ENCODE results near the gene STXBP6. TPM values are rescaled to one million over a fixed set of nuclear protein-coding genes. Genes with fewer than 3 reads are reported as not detected.

STXBP6 gene
- total RNA-seq, 4 donors from 2014 or later, result 2.6 to 5.5 (median 4.4) TPM

DNA sequence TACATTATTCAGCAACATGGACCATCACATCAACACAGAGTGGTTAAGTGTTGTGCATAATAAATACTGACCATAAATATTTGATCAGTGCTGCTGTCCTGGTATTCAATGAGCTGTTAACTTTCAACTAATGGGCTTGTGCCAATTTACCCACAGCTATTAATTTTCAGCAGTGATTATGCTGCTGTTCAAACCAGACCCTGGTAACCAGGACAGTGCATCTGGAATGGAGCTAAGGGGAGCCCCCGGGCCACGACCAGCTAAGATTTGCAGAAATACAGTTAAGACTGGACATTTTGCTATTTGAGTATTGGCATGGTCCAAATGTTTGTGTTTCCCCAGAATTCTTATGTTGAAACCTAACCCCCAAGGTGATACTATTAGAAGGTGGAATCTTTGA lies 235.6 kb downstream of the STXBP6 start:
- H3K9me3 ChIP-seq, result no peaks in the 10 kb centered on the region
- no peak overlapping the region for H3K4me3 ChIP-seq
- H3K27me3 ChIP-seq, result no peaks in the 10 kb centered on the region
- no peak for DNase-seq
- H3K4me1 ChIP-seq, result no peaks in the 10 kb centered on the region
- ATAC-seq, result no peak
- H3K27ac ChIP-seq, result no peak overlapping the region
- intact Hi-C loops (cut with DNase I; ENCODE audit: low total_unique reads), result no loop called here
- no peaks in the 10 kb centered on the region for H3K36me3 ChIP-seq
- in situ Hi-C loops (cut with MboI; ENCODE audit: low sequenced_read_pairs in 4 of 4), result loop anchor here in 3 of 4 donors (10.0 to 25.0 kb wide), 2 partner anchors 230 to 323 kb away; no protein-coding TSS in a partner anchor
- no peak for TF ChIP-seq POLR2A (IDR thresholded peaks at IDR 0.05)
- TF ChIP-seq, protein P1, sequence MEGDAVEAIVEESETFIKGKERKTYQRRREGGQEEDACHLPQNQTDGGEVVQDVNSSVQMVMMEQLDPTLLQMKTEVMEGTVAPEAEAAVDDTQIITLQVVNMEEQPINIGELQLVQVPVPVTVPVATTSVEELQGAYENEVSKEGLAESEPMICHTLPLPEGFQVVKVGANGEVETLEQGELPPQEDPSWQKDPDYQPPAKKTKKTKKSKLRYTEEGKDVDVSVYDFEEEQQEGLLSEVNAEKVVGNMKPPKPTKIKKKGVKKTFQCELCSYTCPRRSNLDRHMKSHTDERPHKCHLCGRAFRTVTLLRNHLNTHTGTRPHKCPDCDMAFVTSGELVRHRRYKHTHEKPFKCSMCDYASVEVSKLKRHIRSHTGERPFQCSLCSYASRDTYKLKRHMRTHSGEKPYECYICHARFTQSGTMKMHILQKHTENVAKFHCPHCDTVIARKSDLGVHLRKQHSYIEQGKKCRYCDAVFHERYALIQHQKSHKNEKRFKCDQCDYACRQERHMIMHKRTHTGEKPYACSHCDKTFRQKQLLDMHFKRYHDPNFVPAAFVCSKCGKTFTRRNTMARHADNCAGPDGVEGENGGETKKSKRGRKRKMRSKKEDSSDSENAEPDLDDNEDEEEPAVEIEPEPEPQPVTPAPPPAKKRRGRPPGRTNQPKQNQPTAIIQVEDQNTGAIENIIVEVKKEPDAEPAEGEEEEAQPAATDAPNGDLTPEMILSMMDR (IDR thresholded peaks at IDR 0.05 in 4 of 5, conservative IDR thresholded peaks at IDR 0.05 in 1 of 5), result no peak

DNA sequence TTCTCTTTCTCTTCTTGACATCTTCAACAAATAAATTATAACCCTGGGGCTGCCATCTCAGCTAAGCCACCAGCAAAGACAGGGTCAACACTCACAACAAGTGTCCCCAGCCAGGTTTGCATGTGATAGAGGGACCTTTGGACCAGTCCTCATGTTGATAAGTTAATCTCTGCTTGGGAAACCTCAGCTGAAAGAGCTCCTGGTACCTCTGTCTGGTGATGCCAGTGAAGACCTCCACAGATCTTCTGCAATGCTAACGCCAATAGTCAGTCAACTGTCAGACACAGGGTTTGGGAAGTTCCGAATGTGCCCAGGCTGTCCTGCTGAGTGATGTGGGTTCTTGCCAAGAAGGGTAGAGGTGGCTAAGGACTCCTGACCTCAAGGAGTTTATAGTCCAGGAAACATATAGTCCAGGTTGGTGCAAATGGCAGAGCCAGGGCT lies 236.1 kb downstream of the STXBP6 start:
- in situ Hi-C loops (cut with MboI; ENCODE audit: low sequenced_read_pairs in 4 of 4), result loop anchor here in 3 of 4 donors (10.0 to 25.0 kb wide), 2 partner anchors 231 to 323 kb away; no protein-coding TSS in a partner anchor
- no peaks in the 10 kb centered on the region for H3K4me1 ChIP-seq

DNA sequence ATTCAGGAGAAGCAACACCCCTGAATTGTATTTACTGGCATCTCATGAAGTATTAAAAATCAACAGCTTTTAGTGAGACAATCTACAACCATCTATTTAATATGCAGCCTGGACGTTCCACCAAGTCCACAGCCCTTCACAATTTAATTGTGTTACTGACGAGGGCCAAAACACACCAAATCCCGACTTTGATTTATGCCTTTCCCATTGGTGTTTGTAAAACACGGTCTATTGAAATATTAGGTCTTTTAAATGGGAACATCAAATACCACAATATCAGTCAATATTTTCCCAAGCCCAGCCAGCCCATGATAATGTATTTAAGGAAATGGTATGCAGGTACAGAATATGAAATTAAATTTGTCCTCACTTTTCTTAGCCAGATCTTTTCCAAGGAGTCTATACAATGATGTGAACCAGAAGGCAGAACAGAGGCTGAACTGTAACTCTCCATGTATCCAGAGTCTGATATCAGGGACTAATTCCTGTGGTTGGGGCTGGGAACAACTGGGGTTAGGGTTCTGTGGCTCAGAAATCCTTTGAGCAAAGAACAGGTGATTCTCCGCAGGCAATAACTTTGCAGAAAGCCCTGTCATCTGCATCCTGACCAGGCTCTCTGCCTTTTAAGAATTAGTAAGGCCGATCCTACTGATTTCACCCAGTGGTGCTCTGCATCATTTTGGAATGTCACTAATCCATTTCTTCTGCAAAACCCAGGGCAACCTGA lies 236.7 kb downstream of the STXBP6 start:
- in situ Hi-C loops (cut with MboI; ENCODE audit: low sequenced_read_pairs in 4 of 4), result loop anchor here in 3 of 4 donors (10.0 to 25.0 kb wide), 2 partner anchors 232 to 324 kb away; no protein-coding TSS in a partner anchor
- H3K27me3 ChIP-seq, result no peaks in the 10 kb centered on the region
- intact Hi-C loops (cut with DNase I; ENCODE audit: low total_unique reads), result no loop called here
- no peak for TF ChIP-seq POLR2A (IDR thresholded peaks at IDR 0.05)
- TF ChIP-seq, protein P1 (IDR thresholded peaks at IDR 0.05 in 4 of 5, conservative IDR thresholded peaks at IDR 0.05 in 1 of 5), result no peak
- no peaks in the 10 kb centered on the region for H3K9me3 ChIP-seq
- H3K36me3 ChIP-seq, result no peaks in the 10 kb centered on the region
- no peak overlapping the region for H3K4me3 ChIP-seq
- DNase-seq (no peak), ATAC-seq (no peak)
- no peaks in the 10 kb centered on the region for H3K4me1 ChIP-seq
- no peak overlapping the region for H3K27ac ChIP-seq

More for the DNA sequence above, 236.1 kb downstream of the STXBP6 start:
- no peak for DNase-seq
- ATAC-seq, result no peak
- no peaks in the 10 kb centered on the region for H3K27me3 ChIP-seq
- H3K36me3 ChIP-seq, result no peaks in the 10 kb centered on the region
- H3K4me3 ChIP-seq, result no peak overlapping the region
- H3K9me3 ChIP-seq, result no peaks in the 10 kb centered on the region
- intact Hi-C loops (cut with DNase I; ENCODE audit: low total_unique reads), result no loop called here
- H3K27ac ChIP-seq, result no peak overlapping the region
- no peak for TF ChIP-seq POLR2A (IDR thresholded peaks at IDR 0.05)
- TF ChIP-seq, protein P1 (IDR thresholded peaks at IDR 0.05 in 4 of 5, conservative IDR thresholded peaks at IDR 0.05 in 1 of 5), result no peak

DNA sequence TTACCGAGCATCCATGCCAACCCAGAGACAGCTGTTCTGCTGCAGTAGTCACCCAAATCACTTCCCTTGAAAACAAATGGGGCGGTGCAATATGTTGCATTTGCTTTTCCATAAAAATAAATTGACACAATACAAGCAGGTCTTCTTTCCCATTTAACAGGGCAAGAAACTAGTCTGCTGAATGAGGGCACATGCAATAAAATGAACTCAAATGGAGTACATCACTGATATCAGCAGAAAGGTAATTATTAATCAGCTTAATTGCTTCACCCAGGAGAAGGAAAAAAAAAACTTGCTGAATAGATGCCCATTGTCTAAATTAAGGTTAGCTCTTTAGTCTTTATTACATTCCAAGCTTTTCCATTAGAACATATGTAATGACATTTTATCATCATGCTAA lies 240.8 kb downstream of the STXBP6 start:
- Histone ChIP-seq H3K27me3 (no peaks in the 10 kb centered on the region), H3K9me3 (no peaks in the 10 kb centered on the region), H3K4me1 (no peaks in the 10 kb centered on the region), H3K36me3 (no peaks in the 10 kb centered on the region), H3K4me3 (no peak overlapping the region), H3K27ac (no peak overlapping the region)
- intact Hi-C loops (cut with DNase I; ENCODE audit: low total_unique reads), result loop anchor here (5.0 kb wide), 1 partner anchor 233 kb away; no protein-coding TSS in a partner anchor
- in situ Hi-C loops (cut with MboI; ENCODE audit: low sequenced_read_pairs in 4 of 4), result loop anchor here in 3 of 4 donors (5.0 to 25.0 kb wide), 3 partner anchors 233 to 328 kb away; no protein-coding TSS in a partner anchor
- TF ChIP-seq POLR2A (IDR thresholded peaks at IDR 0.05), result no peak
- TF ChIP-seq, protein P1 (IDR thresholded peaks at IDR 0.05 in 4 of 5, conservative IDR thresholded peaks at IDR 0.05 in 1 of 5), result no peak
- ATAC-seq (no peak), DNase-seq (no peak)
